ENCODE measurements around the gene GRHL1. TPM values are rescaled to one million over a fixed set of nuclear protein-coding genes. Genes with fewer than 3 reads are reported as not detected.
A peak's percentile ranks its signal among the peaks of the same experiment; 100 is the strongest.

GRHL1 gene
- total and polyA plus RNA-seq, 9 of the 15 experiments (the other 6 are each of a cell fraction or from before 2014, with no cell fraction given), result 1.7 to 6.1 (median 4.7) TPM

- in situ Hi-C loops (cut with MboI) (no loop called here), intact Hi-C loops (cut with micrococcal nuclease) (no loop called here)
- H3K9me3 ChIP-seq (replicated peaks; ENCODE audit: control insufficient read depth, insufficient read depth, low read depth, low read length), result no peaks in the 10 kb centered on the region
- H4K20me1 ChIP-seq (replicated peaks; ENCODE audit: control insufficient read depth, insufficient read depth, low read length), result no peaks in the 10 kb centered on the region
- ATAC-seq (peak; percentile 98), DNase-seq (ENCODE audit: extremely low read depth in 1 of 4, low spot score in 3 of 4) (peak; percentile 80 to 87 (median 84)), FAIRE-seq (peak; percentile 91)
- CTCF ChIA-PET (ENCODE audit: low intra/inter-chr PET ratio), result no interaction called here
- H3K4me2 ChIP-seq (ENCODE audit: insufficient read depth, low read length), result peak overlapping the region; percentile 65
- H3K79me2 ChIP-seq (ENCODE audit: control insufficient read depth, insufficient read depth, low read length), result no peaks in the 10 kb centered on the region
- no peak overlapping the region for H3K4me3 ChIP-seq
- peaks cover 20% of the 10 kb centered on the region; the same call in 2 of the 3 replicates for H3K36me3 ChIP-seq (ENCODE audit: control insufficient read depth, insufficient read depth, low read length)
- BruUV-seq (replicated peaks), result no TSS peak
- peaks cover 0 to 30% of the 10 kb centered on the region in 2 experiments; a peak in 4 of 5 replicates for H3K4me1 ChIP-seq (replicated peaks in 1 of 2; ENCODE audit: control insufficient read depth in 2 of 2, insufficient read depth in 2 of 2, low read length in 2 of 2)
- 14% methylated on average over 11 of the region's 11 CpGs for WGBS (ENCODE audit: insufficient coverage, low coverage, missing lambda C conversion rate)
- no peaks in the 10 kb centered on the region for H3K9me1 ChIP-seq (ENCODE audit: control insufficient read depth, insufficient read depth, low read length)
- H3K27me3 ChIP-seq (ENCODE audit: control insufficient read depth in 2 of 2, insufficient read depth in 2 of 2, low read length in 2 of 2), result no peaks in the 10 kb centered on the region
- POLR2A ChIA-PET, result interaction anchor here (0.6 to 1.9 kb wide), 7 partner anchors 9 to 317 kb away, joined by 3 to 9 read pairs (median 4); partner anchors contain the start of gene TAF1B
- H3K9ac ChIP-seq (ENCODE audit: insufficient read depth in 1 of 2, low read depth in 2 of 2, low read length in 2 of 2), result peak overlapping the region in 1 of 2 experiments; percentile 58; a peak in 2 of 4 replicates
- H3K27ac ChIP-seq (ENCODE audit: extremely low read depth, low read depth, low read length), result peak overlapping the region; percentile 78
- H2AFZ ChIP-seq (ENCODE audit: low read depth, low read length), result peak overlapping the region; percentile 94
- TF ChIP-seq JUN (IDR thresholded peaks at IDR 0.05; ENCODE audit: borderline replicate concordance, low read depth, low read length) (no peak), JUN (CRISPR knock-in tag; IDR thresholded peaks at IDR 0.05; ENCODE audit: borderline replicate concordance) (no peak), ZFP1 (CRISPR knock-in tag; IDR thresholded peaks at IDR 0.05) (no peak), RBM22 (IDR thresholded peaks at IDR 0.05; ENCODE audit: low read depth, low read length, poor library complexity, severe bottlenecking) (no peak), USF1 (CRISPR knock-in tag; IDR thresholded peaks at IDR 0.05) (peak; percentile 48; the same call in 1 of the 2 replicates), ELF4 (CRISPR knock-in tag; IDR thresholded peaks at IDR 0.05) (no peak), MAZ (CRISPR knock-in tag; conservative IDR thresholded peaks at IDR 0.05 in 1 of 2, IDR thresholded peaks at IDR 0.05 in 1 of 2) (peak in 1 of 2 experiments; percentile 26; a peak in 1 of 4 replicates), GABPB1 (CRISPR knock-in tag; IDR thresholded peaks at IDR 0.05) (no peak), ILF3 (IDR thresholded peaks at IDR 0.05; ENCODE audit: borderline replicate concordance) (no peak), SLC30A9 (CRISPR knock-in tag; IDR thresholded peaks at IDR 0.05) (no peak), ZNF347 (CRISPR knock-in tag; IDR thresholded peaks at IDR 0.05; ENCODE audit: low read depth) (no peak), YY1 (IDR thresholded peaks at IDR 0.05; ENCODE audit: borderline replicate concordance in 1 of 3, control insufficient read depth in 1 of 3, extremely low read depth in 1 of 3, insufficient read depth in 3 of 3, insufficient read length in 1 of 3, insufficient replicate concordance in 2 of 3, low read depth in 1 of 3, low read length in 2 of 3) (peak in 1 of 3 experiments; percentile 38), CBX3 (IDR thresholded peaks at IDR 0.05; ENCODE audit: borderline replicate concordance in 1 of 2, low read length in 2 of 2) (peak in 1 of 2 experiments; percentile 64; a peak in 1 of 3 replicates), LCOR (CRISPR knock-in tag; IDR thresholded peaks at IDR 0.05) (0 out of 2 replicates have a peak, but pooled peaks have one; percentile 53), RBBP5 (IDR thresholded peaks at IDR 0.05; ENCODE audit: borderline replicate concordance, insufficient read depth, low read length, poor library complexity, severe bottlenecking) (peak; percentile 48)
These were observed 15.7 kb downstream of the GRHL1 start for GRCh38 chr2:9967053-9967775.

All from K562 (cell line).